AG09309 (cell line): ENCODE data around the gene TNIK.
"Not testable (repeated sequence)": the region's sequence is repeated elsewhere in the genome, so short reads cannot be mapped to it uniquely, and the experiment has no call there.

Experiments
- DNase-seq: peaks from one replicate; pipeline ENCODE4 v3.0.0-alpha.2; 2010; ENCODE audit warnings: low read depth
- H3K4me3 ChIP-seq: 2 replicates; pipeline ENCODE4 v1.5.1; 2011; ENCODE audit warnings: mild to moderate bottlenecking, low read depth, low read length, moderate library complexity; ENCODE audit not compliant: control insufficient read depth
- CTCF ChIP-seq: IDR thresholded peaks from 2 replicates; pipeline ENCODE4 v1.5.1; 2011; ENCODE audit warnings: mild to moderate bottlenecking, low read depth, low read length, inconsistent platforms; ENCODE audit not compliant: insufficient read depth, control insufficient read depth; ENCODE audit errors: missing control alignments

TNIK gene

GRCh38 chr3:171123915-171124314 is 336.3 kb downstream of the TNIK start:
- no peak for DNase-seq
- no peak overlapping the region for H3K4me3 ChIP-seq
- no peak for TF ChIP-seq CTCF

GRCh38 chr3:171122861-171123260 is 337.3 kb downstream of the TNIK start:
- H3K4me3 ChIP-seq = no peak overlapping the region
- no peak for DNase-seq
- no peak for TF ChIP-seq CTCF

GRCh38 chr3:171122240-171122639 is 338.0 kb downstream of the TNIK start:
- H3K4me3 ChIP-seq = no peak overlapping the region
- no peak for DNase-seq
- no peak for TF ChIP-seq CTCF

- DNase-seq = no peak
- TF ChIP-seq CTCF = no peak
- no peak overlapping the region for H3K4me3 ChIP-seq
Measured at GRCh38 chr3:171121801-171122200, 338.4 kb downstream of the TNIK start.

GRCh38 chr3:171119402-171119801 is 340.8 kb downstream of the TNIK start:
- not testable (repeated sequence) for DNase-seq, H3K4me3 ChIP-seq

GRCh38 chr3:171118993-171119392 is 341.2 kb downstream of the TNIK start:
- DNase-seq = not testable (repeated sequence)

GRCh38 chr3:171116824-171117395 is 343.3 kb downstream of the TNIK start:
- no peak overlapping the region for H3K4me3 ChIP-seq
- no peak for DNase-seq
- no peak for TF ChIP-seq CTCF

More at GRCh38 chr3:171118993-171119392, 341.2 kb downstream of the TNIK start:
- H3K4me3 ChIP-seq = not testable (repeated sequence)

GRCh38 chr3:171116365-171116764 is 343.8 kb downstream of the TNIK start:
- TF ChIP-seq CTCF = no peak
- no peak for DNase-seq
- no peak overlapping the region for H3K4me3 ChIP-seq
